ENCODE results near the gene MAP3K5. TPM values are rescaled to one million over a fixed set of nuclear protein-coding genes. Genes with fewer than 3 reads are reported as not detected.

The MAP3K5 gene
- total and polyA plus RNA-seq, 4 donors: 7.5 to 28.3 (median 22.8) TPM

DNA sequence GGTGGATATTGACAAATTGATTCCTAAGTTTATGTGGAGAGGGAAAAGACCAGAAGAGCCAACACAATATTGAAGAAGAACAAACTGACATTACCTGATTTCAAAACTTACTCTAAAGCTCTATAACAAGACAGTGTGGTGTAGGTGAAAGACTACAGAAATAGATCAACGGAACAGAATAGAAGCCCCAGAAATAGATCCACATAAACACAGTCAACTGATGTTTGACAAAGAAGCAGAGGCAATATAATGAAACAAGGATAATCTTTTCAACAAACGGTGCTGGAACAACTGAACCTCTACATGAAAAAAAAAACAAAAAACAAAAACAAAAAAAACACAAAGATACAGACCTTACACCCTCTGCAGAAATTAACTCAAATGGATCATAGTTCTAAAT is 50.2 kb downstream of the MAP3K5 start:
- Histone ChIP-seq H3K27ac (ENCODE audit: low read depth in 1 of 2, low read length in 1 of 2) (no peak overlapping the region), H3K4me1 (ENCODE audit: control insufficient read depth in 5 of 5, insufficient read depth in 5 of 5, low read length in 5 of 5) (peaks cover 0 to 30% (median 6%) of the 10 kb centered on the region in 5 donors), H3K4me3 (no peak overlapping the region), H3K27me3 (ENCODE audit: control insufficient read depth in 3 of 3, insufficient read depth in 3 of 3, low read length in 2 of 3) (no peaks in the 10 kb centered on the region), H3K9ac (ENCODE audit: insufficient read depth in 1 of 2, low read length in 2 of 2) (no peak overlapping the region), H3K9me3 (ENCODE audit: control insufficient read depth in 4 of 4, insufficient read depth in 3 of 4, low read length in 3 of 4) (no peaks in the 10 kb centered on the region), H3K36me3 (ENCODE audit: control insufficient read depth in 4 of 4, insufficient read depth in 4 of 4, low read length in 4 of 4) (no peaks in the 10 kb centered on the region)
- ATAC-seq (ENCODE audit: insufficient read depth, low FRiP score) (no peak), DNase-seq (no peak)
- WGBS, 2 donors: 93 to 95% methylated on average over 2 of the region's 2 CpGs
- TF ChIP-seq, protein P1, sequence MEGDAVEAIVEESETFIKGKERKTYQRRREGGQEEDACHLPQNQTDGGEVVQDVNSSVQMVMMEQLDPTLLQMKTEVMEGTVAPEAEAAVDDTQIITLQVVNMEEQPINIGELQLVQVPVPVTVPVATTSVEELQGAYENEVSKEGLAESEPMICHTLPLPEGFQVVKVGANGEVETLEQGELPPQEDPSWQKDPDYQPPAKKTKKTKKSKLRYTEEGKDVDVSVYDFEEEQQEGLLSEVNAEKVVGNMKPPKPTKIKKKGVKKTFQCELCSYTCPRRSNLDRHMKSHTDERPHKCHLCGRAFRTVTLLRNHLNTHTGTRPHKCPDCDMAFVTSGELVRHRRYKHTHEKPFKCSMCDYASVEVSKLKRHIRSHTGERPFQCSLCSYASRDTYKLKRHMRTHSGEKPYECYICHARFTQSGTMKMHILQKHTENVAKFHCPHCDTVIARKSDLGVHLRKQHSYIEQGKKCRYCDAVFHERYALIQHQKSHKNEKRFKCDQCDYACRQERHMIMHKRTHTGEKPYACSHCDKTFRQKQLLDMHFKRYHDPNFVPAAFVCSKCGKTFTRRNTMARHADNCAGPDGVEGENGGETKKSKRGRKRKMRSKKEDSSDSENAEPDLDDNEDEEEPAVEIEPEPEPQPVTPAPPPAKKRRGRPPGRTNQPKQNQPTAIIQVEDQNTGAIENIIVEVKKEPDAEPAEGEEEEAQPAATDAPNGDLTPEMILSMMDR (IDR thresholded peaks at IDR 0.05; ENCODE audit: control extremely low read depth, extremely low read depth): no peak

DNA sequence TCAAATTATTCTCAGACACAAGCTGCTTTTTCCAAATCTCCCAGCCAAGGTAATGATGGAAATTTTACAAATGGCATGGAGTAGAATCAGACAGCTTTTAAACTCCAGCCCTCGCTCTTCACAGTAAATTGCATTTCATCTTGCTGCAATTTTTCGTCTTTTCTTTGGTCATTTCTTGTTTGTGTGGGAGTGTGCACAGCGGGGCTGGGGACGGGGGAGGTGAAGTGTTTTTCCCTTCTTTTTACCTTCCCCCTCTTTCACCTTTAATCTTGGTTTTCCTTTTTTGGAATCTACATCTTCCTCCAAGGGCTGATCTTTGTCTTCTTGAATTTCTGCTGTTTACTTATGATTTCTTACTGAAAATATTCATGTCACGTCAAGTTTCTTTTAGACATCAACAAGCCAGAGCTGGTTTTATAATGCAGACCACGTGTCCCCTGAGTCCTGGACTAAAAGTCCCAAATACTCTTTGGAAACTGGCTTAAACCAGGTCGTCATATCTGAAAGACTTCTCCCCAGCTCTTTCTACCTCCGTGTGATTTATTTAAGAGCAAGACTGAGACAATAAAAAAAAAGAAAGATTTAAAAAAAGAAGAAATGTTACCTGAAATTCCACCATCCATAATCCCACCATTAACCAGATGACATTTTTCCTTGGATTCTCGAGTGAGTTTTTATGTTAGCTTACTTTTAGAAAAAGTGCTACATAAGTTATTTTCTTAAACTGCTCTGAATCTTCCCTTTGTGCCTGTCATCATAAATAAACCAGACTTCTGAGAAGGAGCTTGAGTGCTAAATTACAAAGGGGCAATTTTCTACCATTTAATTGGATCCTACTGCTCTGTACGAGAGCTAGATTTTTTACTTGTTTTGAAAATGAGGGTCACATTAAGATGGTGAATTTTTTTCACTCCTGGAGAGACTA is 52.0 kb downstream of the MAP3K5 start:
- Histone ChIP-seq H3K4me1 (ENCODE audit: control insufficient read depth in 5 of 5, insufficient read depth in 5 of 5, low read length in 5 of 5) (peaks cover 0 to 28% (median 6%) of the 10 kb centered on the region in 5 donors), H3K27ac (ENCODE audit: low read depth in 1 of 2, low read length in 1 of 2) (no peak overlapping the region), H3K27me3 (ENCODE audit: control insufficient read depth in 3 of 3, insufficient read depth in 3 of 3, low read length in 2 of 3) (no peaks in the 10 kb centered on the region), H3K9me3 (ENCODE audit: control insufficient read depth in 4 of 4, insufficient read depth in 3 of 4, low read length in 3 of 4) (no peaks in the 10 kb centered on the region), H3K36me3 (ENCODE audit: control insufficient read depth in 4 of 4, insufficient read depth in 4 of 4, low read length in 4 of 4) (no peaks in the 10 kb centered on the region), H3K9ac (ENCODE audit: insufficient read depth in 1 of 2, low read length in 2 of 2) (no peak overlapping the region), H3K4me3 (no peak overlapping the region)
- DNase-seq (no peak), ATAC-seq (ENCODE audit: insufficient read depth, low FRiP score) (no peak)
- 77 to 81% methylated on average over 10 of the region's 10 CpGs for WGBS, 2 donors
- TF ChIP-seq, protein P1 (IDR thresholded peaks at IDR 0.05; ENCODE audit: control extremely low read depth, extremely low read depth): no peak

DNA sequence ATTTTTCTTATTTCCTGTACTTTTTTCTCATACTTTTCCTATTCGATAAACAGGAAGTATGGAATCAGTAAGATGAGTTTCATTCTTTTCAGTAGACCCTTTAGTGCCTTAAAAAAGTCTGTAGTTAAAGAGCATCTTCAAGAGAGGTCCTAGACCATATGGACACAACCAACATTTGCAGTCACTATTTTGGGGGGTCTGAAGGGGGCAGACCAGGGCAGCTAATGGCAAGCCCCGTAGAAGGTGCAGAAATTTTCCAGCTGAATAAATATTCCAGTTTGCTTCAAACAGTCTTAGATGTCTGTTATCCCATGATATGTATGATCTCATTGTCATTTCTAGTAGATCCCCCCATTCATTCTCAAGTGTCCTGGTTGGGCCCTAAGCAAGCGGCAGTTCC is 52.8 kb downstream of the MAP3K5 start:
- peaks cover 0 to 24% (median 6%) of the 10 kb centered on the region in 5 donors for H3K4me1 ChIP-seq (ENCODE audit: control insufficient read depth in 5 of 5, insufficient read depth in 5 of 5, low read length in 5 of 5)
- DNase-seq: no peak
- H3K9ac ChIP-seq (ENCODE audit: insufficient read depth in 1 of 2, low read length in 2 of 2): no peak overlapping the region
- no peaks in the 10 kb centered on the region for H3K9me3 ChIP-seq (ENCODE audit: control insufficient read depth in 4 of 4, insufficient read depth in 3 of 4, low read length in 3 of 4)
- H3K4me3 ChIP-seq: no peak overlapping the region
- 65 to 75% methylated on average over 3 of the region's 3 CpGs for WGBS, 2 donors
- H3K36me3 ChIP-seq (ENCODE audit: control insufficient read depth in 4 of 4, insufficient read depth in 4 of 4, low read length in 4 of 4): no peaks in the 10 kb centered on the region
- TF ChIP-seq, protein P1 (IDR thresholded peaks at IDR 0.05; ENCODE audit: control extremely low read depth, extremely low read depth): no peak
- ATAC-seq (ENCODE audit: insufficient read depth, low FRiP score): no peak
- H3K27me3 ChIP-seq (ENCODE audit: control insufficient read depth in 3 of 3, insufficient read depth in 3 of 3, low read length in 2 of 3): no peaks in the 10 kb centered on the region
- H3K27ac ChIP-seq (ENCODE audit: low read depth in 1 of 2, low read length in 1 of 2): no peak overlapping the region

Data from lung (tissue), 12 donors.